ENCODE measurements around the gene LRRC32. TPM values are rescaled to one million over a fixed set of nuclear protein-coding genes. Genes with fewer than 3 reads are reported as not detected.

Gene LRRC32
- total and polyA plus RNA-seq, 2 donors (not counting 1 experiment from before 2014, with no cell fraction given) = 19.2 to 103 TPM

DNA sequence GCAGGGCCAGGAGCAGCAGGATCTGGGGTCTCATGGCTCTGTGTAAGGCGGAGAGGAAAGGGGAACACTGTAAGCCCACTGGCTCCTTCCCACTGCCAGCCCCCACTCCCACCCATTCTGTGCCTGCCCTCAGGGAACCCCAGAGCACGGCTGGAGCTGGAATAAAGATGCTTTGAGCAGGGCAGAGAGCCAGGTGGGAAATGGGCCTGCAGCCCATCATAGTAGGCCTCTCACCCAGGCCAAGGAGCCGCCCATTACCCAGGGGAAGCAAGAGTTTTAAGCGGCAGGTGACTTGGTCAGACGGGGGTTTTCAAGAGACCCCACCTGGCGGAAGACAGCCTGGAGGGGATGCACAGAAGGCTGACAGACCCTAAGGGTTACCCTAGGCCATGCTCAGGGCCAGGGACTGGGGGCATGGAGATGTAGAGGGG lies 4.6 kb downstream of the LRRC32 start:
- no peak overlapping the region for H3K27ac ChIP-seq (ENCODE audit: insufficient read depth, low read length)
- H4K20me1 ChIP-seq (ENCODE audit: control insufficient read depth, extremely low read depth, insufficient read depth, low read length) = no peaks in the 10 kb centered on the region
- peaks cover 4% of the 10 kb centered on the region for H3K27me3 ChIP-seq (ENCODE audit: control insufficient read depth, insufficient read depth, low read length)
- H3K9me3 ChIP-seq (ENCODE audit: control insufficient read depth, insufficient read depth, low read depth, low read length) = no peaks in the 10 kb centered on the region
- H3K4me1 ChIP-seq (ENCODE audit: control insufficient read depth, extremely low read depth, insufficient read depth, low read length) = peaks cover 6% of the 10 kb centered on the region
- H3K36me3 ChIP-seq (ENCODE audit: control insufficient read depth, insufficient read depth, low read length) = peaks cover 6% of the 10 kb centered on the region
- DNase-seq (ENCODE audit: low read depth in 2 of 2) = no peak
- no peak overlapping the region for H2AFZ ChIP-seq (ENCODE audit: low read length)
- no peak for TF ChIP-seq EZH2 (IDR thresholded peaks at IDR 0.05; ENCODE audit: low read length, missing control alignments)
- TF ChIP-seq, protein P1, sequence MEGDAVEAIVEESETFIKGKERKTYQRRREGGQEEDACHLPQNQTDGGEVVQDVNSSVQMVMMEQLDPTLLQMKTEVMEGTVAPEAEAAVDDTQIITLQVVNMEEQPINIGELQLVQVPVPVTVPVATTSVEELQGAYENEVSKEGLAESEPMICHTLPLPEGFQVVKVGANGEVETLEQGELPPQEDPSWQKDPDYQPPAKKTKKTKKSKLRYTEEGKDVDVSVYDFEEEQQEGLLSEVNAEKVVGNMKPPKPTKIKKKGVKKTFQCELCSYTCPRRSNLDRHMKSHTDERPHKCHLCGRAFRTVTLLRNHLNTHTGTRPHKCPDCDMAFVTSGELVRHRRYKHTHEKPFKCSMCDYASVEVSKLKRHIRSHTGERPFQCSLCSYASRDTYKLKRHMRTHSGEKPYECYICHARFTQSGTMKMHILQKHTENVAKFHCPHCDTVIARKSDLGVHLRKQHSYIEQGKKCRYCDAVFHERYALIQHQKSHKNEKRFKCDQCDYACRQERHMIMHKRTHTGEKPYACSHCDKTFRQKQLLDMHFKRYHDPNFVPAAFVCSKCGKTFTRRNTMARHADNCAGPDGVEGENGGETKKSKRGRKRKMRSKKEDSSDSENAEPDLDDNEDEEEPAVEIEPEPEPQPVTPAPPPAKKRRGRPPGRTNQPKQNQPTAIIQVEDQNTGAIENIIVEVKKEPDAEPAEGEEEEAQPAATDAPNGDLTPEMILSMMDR (conservative IDR thresholded peaks at IDR 0.05 in 1 of 2, IDR thresholded peaks at IDR 0.05 in 1 of 2; ENCODE audit: low read depth in 1 of 2, low read length in 2 of 2) = no peak
- no peak overlapping the region for H3K9ac ChIP-seq (ENCODE audit: insufficient read depth, low read length)
- no peak overlapping the region for H3K4me2 ChIP-seq (ENCODE audit: extremely low read depth, insufficient read depth, low read length)
- H3K79me2 ChIP-seq (ENCODE audit: control insufficient read depth, insufficient read depth, low read length) = peaks cover 39% of the 10 kb centered on the region
- H3K4me3 ChIP-seq (replicated peaks in 1 of 4; ENCODE audit: control extremely low read depth in 1 of 4, insufficient read depth in 1 of 4, low read depth in 3 of 4, low read length in 4 of 4) = peak overlapping the region in 1 of 4 experiments; percentile 68

DNA sequence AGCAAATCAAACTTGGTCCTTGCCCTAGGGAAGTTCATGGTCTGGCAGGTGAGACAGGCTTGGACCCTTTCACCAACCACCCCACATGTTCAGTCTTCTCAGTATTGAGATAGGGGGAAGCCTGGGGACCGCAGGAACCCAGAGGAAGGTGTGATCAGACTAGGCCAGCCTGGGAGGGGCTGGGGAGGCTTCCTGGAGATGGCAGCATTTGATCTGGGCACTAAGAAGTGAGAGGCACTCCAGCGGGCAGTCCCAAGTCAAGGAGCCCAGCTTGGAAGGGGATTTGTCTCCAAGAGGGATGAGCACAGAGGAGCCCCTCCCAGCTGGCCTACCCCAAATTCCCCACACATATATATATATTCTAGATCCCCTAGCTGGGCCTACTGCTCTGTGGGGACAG lies 5.4 kb downstream of the LRRC32 start:
- peaks cover 4% of the 10 kb centered on the region for H3K27me3 ChIP-seq (ENCODE audit: control insufficient read depth, insufficient read depth, low read length)
- peaks cover 12% of the 10 kb centered on the region for H3K36me3 ChIP-seq (ENCODE audit: control insufficient read depth, insufficient read depth, low read length)
- no peak for DNase-seq (ENCODE audit: low read depth in 2 of 2)
- no peaks in the 10 kb centered on the region for H3K9me3 ChIP-seq (ENCODE audit: control insufficient read depth, insufficient read depth, low read depth, low read length)
- no peak overlapping the region for H3K9ac ChIP-seq (ENCODE audit: insufficient read depth, low read length)
- H3K27ac ChIP-seq (ENCODE audit: insufficient read depth, low read length) = no peak overlapping the region
- H3K4me1 ChIP-seq (ENCODE audit: control insufficient read depth, extremely low read depth, insufficient read depth, low read length) = peaks cover 6% of the 10 kb centered on the region
- TF ChIP-seq EZH2 (IDR thresholded peaks at IDR 0.05; ENCODE audit: low read length, missing control alignments) = no peak
- TF ChIP-seq, protein P1 (conservative IDR thresholded peaks at IDR 0.05 in 1 of 2, IDR thresholded peaks at IDR 0.05 in 1 of 2; ENCODE audit: low read depth in 1 of 2, low read length in 2 of 2) = no peak
- no peak overlapping the region for H2AFZ ChIP-seq (ENCODE audit: low read length)
- no peak overlapping the region for H3K4me2 ChIP-seq (ENCODE audit: extremely low read depth, insufficient read depth, low read length)
- no peak overlapping the region for H3K4me3 ChIP-seq (replicated peaks in 1 of 4; ENCODE audit: control extremely low read depth in 1 of 4, insufficient read depth in 1 of 4, low read depth in 3 of 4, low read length in 4 of 4)
- no peaks in the 10 kb centered on the region for H4K20me1 ChIP-seq (ENCODE audit: control insufficient read depth, extremely low read depth, insufficient read depth, low read length)
- peaks cover 39% of the 10 kb centered on the region for H3K79me2 ChIP-seq (ENCODE audit: control insufficient read depth, insufficient read depth, low read length)

DNA sequence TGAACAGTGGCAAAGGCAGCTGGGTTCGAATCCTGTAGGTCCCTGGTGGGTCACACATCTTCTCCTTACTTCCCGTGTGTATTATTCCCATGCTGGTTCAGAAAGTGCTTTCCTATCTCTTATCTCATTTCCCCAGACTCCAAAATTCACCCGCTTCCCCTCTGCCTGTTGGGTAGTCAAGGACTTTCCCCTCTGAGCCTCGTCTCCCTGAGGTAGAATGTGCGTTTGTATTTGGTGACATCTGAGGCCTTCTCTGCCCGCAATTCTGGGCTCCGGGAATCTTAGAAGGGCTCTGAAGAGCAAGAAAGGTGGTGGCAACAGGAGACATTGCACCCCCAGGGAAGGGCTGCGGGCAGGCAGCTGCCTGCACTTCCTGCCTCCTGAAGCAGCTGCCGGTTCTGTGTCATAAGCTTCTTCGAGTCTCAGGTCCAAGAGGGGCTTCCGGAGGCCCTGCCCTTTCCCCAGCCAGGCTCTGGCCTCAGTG lies 5.9 kb downstream of the LRRC32 start:
- Histone ChIP-seq H3K9me3 (ENCODE audit: control insufficient read depth, insufficient read depth, low read depth, low read length) (no peaks in the 10 kb centered on the region), H2AFZ (ENCODE audit: low read length) (no peak overlapping the region), H3K27ac (ENCODE audit: insufficient read depth, low read length) (no peak overlapping the region), H3K9ac (ENCODE audit: insufficient read depth, low read length) (no peak overlapping the region), H3K36me3 (ENCODE audit: control insufficient read depth, insufficient read depth, low read length) (peaks cover 16% of the 10 kb centered on the region), H3K27me3 (ENCODE audit: control insufficient read depth, insufficient read depth, low read length) (peaks cover 2% of the 10 kb centered on the region), H3K4me3 (replicated peaks in 1 of 4; ENCODE audit: control extremely low read depth in 1 of 4, insufficient read depth in 1 of 4, low read depth in 3 of 4, low read length in 4 of 4) (no peak overlapping the region), H3K4me2 (ENCODE audit: extremely low read depth, insufficient read depth, low read length) (no peak overlapping the region), H3K79me2 (ENCODE audit: control insufficient read depth, insufficient read depth, low read length) (peaks cover 39% of the 10 kb centered on the region), H3K4me1 (ENCODE audit: control insufficient read depth, extremely low read depth, insufficient read depth, low read length) (peaks cover 6% of the 10 kb centered on the region), H4K20me1 (ENCODE audit: control insufficient read depth, extremely low read depth, insufficient read depth, low read length) (no peaks in the 10 kb centered on the region)
- TF ChIP-seq, protein P1 (conservative IDR thresholded peaks at IDR 0.05 in 1 of 2, IDR thresholded peaks at IDR 0.05 in 1 of 2; ENCODE audit: low read depth in 1 of 2, low read length in 2 of 2) = no peak
- no peak for TF ChIP-seq EZH2 (IDR thresholded peaks at IDR 0.05; ENCODE audit: low read length, missing control alignments)
- no peak for DNase-seq (ENCODE audit: low read depth in 2 of 2)
